Transverse colon (tissue), 4 donors: ENCODE results near the gene IL11RA. TPM values are rescaled to one million over a fixed set of nuclear protein-coding genes. Genes with fewer than 3 reads are reported as not detected.

Source experiments
- DNase-seq: peaks from one replicate; pipeline ENCODE4 v3.0.0-alpha.2; 2019
- H3K27ac ChIP-seq, 4 donors: fragments of 200-600 bp; sonication (generic); 2 replicates each; pipeline ENCODE4 v1.5.1; 2016 to 2018; ENCODE audit warnings: inconsistent platforms in 4 of 4
- H3K27me3 ChIP-seq: fragments of 200-600 bp; sonication (generic); 2 replicates; pipeline ENCODE4 v1.5.1; 2017; ENCODE audit warnings: inconsistent platforms
- H3K36me3 ChIP-seq, 4 donors: fragments of 200-600 bp; sonication (generic); 2 replicates each; pipeline ENCODE4 v1.5.1; 2017 to 2019; ENCODE audit warnings: inconsistent platforms in 4 of 4
- H3K4me1 ChIP-seq, 4 donors: fragments of 200-600 bp; sonication (generic); 2 replicates each; pipeline ENCODE4 v1.5.1; 2017 to 2020; ENCODE audit warnings: inconsistent platforms in 4 of 4
- H3K4me3 ChIP-seq, 4 donors: fragments of 200-600 bp; sonication (generic); 1 replicate in 1 of 4; 2 replicates in 3 of 4; pipeline versions ENCODE4 v1.5.1 to v1.6.1; 2017 to 2019; ENCODE audit warnings: inconsistent platforms in 4 of 4
- H3K9me3 ChIP-seq, 2 donors: fragments of 200-600 bp; sonication (generic); 2 replicates each; pipeline ENCODE4 v1.5.1; 2017 to 2019; ENCODE audit warnings: inconsistent platforms in 2 of 2
- CTCF ChIP-seq, 5 experiments: fragments of 200-600 bp in 3 of 5; fragments of 450-650 bp in 2 of 5; sonication (generic) in 3 of 5; IDR thresholded peaks; 1 replicate in 2 of 5; 2 replicates in 3 of 5; pipeline ENCODE4 v1.5.1; 2016 to 2017; ENCODE audit warnings: antibody characterized with exemption in 5 of 5, inconsistent platforms in 3 of 5, mild to moderate bottlenecking in 2 of 5, moderate library complexity in 1 of 5
- EP300 ChIP-seq: sonication (generic); formaldehyde crosslinking; IDR thresholded peaks from one replicate; pipeline ENCODE4 v1.6.1; 2017; ENCODE audit warnings: antibody characterized with exemption, low read depth
- POLR2A ChIP-seq: fragments of 450-650 bp; IDR thresholded peaks from one replicate; pipeline ENCODE4 v1.6.1; 2016; ENCODE audit warnings: antibody characterized with exemption, mild to moderate bottlenecking, moderate library complexity
- POLR2AphosphoS5 ChIP-seq, 3 donors: sonication (generic); formaldehyde crosslinking; IDR thresholded peaks; one replicate each; pipeline ENCODE4 v1.6.1; 2016; ENCODE audit warnings: antibody characterized with exemption in 3 of 3
- WGBS, 2 donors: methylation state at CpG; one replicate each; pipeline ENCODE4 v1.1.5; 2018; ENCODE audit warnings: low coverage in 1 of 2; 5-methylcytosine and 5-hydroxymethylcytosine counted together
- in situ Hi-C, 4 donors: fragments of 200-750 bp; cut with MboI; loops; one replicate each; pipeline versions ENCODE4 v1.15.0 to v1.15.1; 2017; ENCODE audit warnings: low sequenced_read_pairs in 3 of 4, low pct_ligation_motif_present in 1 of 4, low pct_unique_long_range_greater_than_20kb in 1 of 4
- intact Hi-C: fragments of 100-400 bp; cut with DNase I; formaldehyde crosslinking; loops from one replicate; pipeline ENCODE4 v1.15.1; 2023; ENCODE audit warnings: low total_unique reads
- total RNA-seq, 4 donors: library from RNA; depleted of rRNA; stranded (reverse); fragments of >200 nt; gene quantifications; one replicate each; pipeline ENCODE4 v1.1.0, GENCODE V29; 2016

The IL11RA gene
- total RNA-seq, 4 donors from 2014 or later: 27.0 to 94.6 (median 47.5) TPM

GRCh38 chr9:34630402-34631154, 21.4 kb upstream of the IL11RA start:
- intact Hi-C loops: no loop called here
- no peaks in the 10 kb centered on the region for H3K36me3 ChIP-seq
- no peak for DNase-seq
- in situ Hi-C loops: no loop called here
- H3K4me1 ChIP-seq: peaks cover 8 to 18% (median 12%) of the 10 kb centered on the region in 4 donors
- H3K9me3 ChIP-seq: no peaks in the 10 kb centered on the region
- H3K27ac ChIP-seq: no peak overlapping the region
- TF ChIP-seq POLR2A: no peak
- no peak for TF ChIP-seq EP300
- no peak for TF ChIP-seq POLR2AphosphoS5 (IDR thresholded peaks at IDR 0.05)
- no peak for TF ChIP-seq CTCF (IDR thresholded peaks at IDR 0.05)
- H3K27me3 ChIP-seq: peaks cover 53% of the 10 kb centered on the region
- WGBS, 2 donors: 17 to 25% methylated on average over 1 to 5 of the region's 5 CpGs
- no peak overlapping the region for H3K4me3 ChIP-seq

DNA sequence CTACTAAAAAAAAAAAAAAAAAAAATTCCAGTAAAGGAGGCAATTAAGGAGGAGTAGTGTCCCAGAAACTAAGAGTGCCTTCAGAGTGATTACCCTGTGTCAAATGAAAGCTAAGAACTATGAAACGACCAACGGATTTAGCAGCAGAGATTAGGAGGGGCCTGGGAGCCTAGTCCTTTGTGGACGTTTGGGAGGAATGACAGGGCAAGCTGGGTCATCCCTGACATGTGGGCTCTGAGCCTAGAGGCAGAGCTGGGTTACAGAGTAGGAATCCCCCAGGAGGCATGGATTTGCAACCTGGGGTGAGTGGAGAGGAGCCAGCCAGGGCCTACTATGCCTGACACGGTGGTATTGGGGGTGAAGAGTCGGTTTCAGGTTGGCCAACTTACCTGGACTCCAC, 18.8 kb upstream of the IL11RA start:
- intact Hi-C loops (no loop called here), in situ Hi-C loops (no loop called here)

DNA sequence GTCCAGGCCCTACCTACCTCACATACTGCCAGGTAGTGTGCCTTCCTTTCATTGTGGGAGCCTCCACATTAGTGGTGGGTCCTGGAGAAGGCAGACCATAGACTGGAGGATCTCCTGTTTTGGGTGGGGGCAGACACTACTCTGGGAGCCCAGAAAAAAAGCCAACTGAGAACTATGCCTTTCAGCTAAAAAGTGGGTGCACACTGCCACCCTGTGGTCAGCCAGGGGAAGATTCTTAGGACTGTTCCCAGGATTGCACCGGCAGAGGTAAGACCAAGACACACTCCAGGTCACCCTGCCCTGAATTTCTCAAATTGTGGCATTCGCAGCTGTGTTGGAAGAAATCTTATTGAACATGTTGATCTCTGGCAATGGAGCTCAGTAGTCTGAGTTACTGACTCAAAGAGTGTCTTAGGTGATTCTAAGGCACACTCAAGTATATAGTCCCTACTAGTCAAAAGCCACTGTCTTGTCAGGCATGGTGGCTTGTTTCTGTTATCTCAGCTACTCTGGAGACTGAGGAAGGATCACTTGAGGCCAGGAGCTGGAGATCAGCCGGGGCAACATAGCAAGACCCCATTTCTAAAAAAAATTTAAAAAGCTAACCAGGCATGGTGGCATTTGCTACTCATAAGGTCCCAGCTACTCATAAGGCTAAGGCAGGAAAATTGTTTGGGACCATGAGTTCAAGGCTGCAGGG, 18.0 kb upstream of the IL11RA start:
- Histone ChIP-seq H3K9me3 (no peaks in the 10 kb centered on the region), H3K4me3 (no peak overlapping the region), H3K36me3 (no peaks in the 10 kb centered on the region), H3K27me3 (peaks cover 19% of the 10 kb centered on the region), H3K27ac (no peak overlapping the region), H3K4me1 (peaks cover 9 to 39% (median 20%) of the 10 kb centered on the region in 4 donors)
- intact Hi-C loops: no loop called here
- TF ChIP-seq EP300: no peak
- peak; percentile 77 to 89 (median 83) for TF ChIP-seq CTCF (IDR thresholded peaks at IDR 0.05)
- 23 to 67% methylated on average over 1 to 3 of the region's 3 CpGs for WGBS, 2 donors
- peak; percentile 66 for DNase-seq
- in situ Hi-C loops: no loop called here

More for the DNA sequence above, 18.8 kb upstream of the IL11RA start:
- Histone ChIP-seq H3K4me1 (peaks cover 14 to 37% (median 24%) of the 10 kb centered on the region in 4 donors), H3K27me3 (peaks cover 27% of the 10 kb centered on the region), H3K36me3 (no peaks in the 10 kb centered on the region), H3K27ac (no peak overlapping the region), H3K9me3 (no peaks in the 10 kb centered on the region), H3K4me3 (no peak overlapping the region)
- no peak for DNase-seq
- no peak for TF ChIP-seq EP300
- TF ChIP-seq POLR2AphosphoS5 (IDR thresholded peaks at IDR 0.05): no peak
- TF ChIP-seq CTCF (IDR thresholded peaks at IDR 0.05): no peak
- TF ChIP-seq POLR2A: no peak
- 55 to 62% methylated on average over 3 to 5 of the region's 5 CpGs for WGBS, 2 donors

- 75 to 100% methylated on average over 1 to 3 of the region's 3 CpGs for WGBS, 2 donors
- peaks cover 7 to 34% (median 16%) of the 10 kb centered on the region in 4 donors for H3K4me1 ChIP-seq
- in situ Hi-C loops: no loop called here
- no peak for DNase-seq
- no peaks in the 10 kb centered on the region for H3K9me3 ChIP-seq
- intact Hi-C loops: no loop called here
- TF ChIP-seq POLR2AphosphoS5 (IDR thresholded peaks at IDR 0.05) (no peak), CTCF (IDR thresholded peaks at IDR 0.05) (no peak), POLR2A (no peak), EP300 (no peak)
- no peak overlapping the region for H3K4me3 ChIP-seq
- peaks cover 12% of the 10 kb centered on the region for H3K27me3 ChIP-seq
- H3K36me3 ChIP-seq: no peaks in the 10 kb centered on the region
- H3K27ac ChIP-seq: no peak overlapping the region
Observed at GRCh38 chr9:34634551-34635248, 17.3 kb upstream of the IL11RA start.
